NCI-H82 (cell line): ENCODE results near the gene MEP1B.
"Not testable (repeated sequence)": the region's sequence is repeated elsewhere in the genome, so short reads cannot be mapped to it uniquely, and the experiment has no call there.

Source experiments
- DNase-seq: peaks from one replicate; lab custom pipeline; 2025; lab: John Stamatoyannopoulos, UW

MEP1B gene

DNA sequence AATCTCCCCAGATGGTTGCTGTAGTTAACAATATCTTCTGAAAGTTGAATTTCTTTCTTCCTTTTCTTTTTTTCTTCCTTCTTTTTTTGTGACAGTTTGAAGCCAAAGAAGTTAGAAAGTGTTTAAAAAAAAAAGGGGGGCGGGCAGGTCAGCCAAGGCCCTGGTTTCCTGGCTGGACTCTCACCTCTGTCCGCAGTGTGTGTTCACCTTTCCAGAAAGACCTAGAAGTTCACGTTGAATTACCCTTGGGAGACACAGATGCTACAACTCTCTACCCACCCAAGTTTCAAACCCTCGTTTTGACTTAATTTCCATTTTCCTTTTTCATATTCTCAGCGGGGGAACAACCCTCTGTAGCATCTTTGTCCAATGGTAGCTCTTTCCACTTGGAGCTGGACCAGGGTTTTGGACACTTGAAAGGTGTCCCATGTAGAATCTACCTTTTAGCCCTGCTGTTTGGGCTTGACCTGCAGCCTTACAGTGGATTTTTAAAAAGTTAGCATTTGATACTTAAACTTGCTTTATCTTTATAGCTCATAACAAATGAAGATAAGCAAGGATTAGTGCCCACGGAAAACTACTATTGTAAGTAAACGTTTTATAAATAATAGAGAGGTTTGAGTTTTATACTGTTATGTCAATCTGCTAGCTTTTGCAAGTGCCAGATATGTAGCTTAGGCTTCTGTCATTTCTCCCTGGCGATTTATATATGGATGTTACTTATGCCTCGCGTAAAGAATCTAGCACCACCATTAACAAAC lies 20.0 kb downstream of the MEP1B start:
- no peak for DNase-seq

- no peak for DNase-seq
Measured at GRCh38 chr18:32213693-32214092, 23.9 kb downstream of the MEP1B start.

DNA sequence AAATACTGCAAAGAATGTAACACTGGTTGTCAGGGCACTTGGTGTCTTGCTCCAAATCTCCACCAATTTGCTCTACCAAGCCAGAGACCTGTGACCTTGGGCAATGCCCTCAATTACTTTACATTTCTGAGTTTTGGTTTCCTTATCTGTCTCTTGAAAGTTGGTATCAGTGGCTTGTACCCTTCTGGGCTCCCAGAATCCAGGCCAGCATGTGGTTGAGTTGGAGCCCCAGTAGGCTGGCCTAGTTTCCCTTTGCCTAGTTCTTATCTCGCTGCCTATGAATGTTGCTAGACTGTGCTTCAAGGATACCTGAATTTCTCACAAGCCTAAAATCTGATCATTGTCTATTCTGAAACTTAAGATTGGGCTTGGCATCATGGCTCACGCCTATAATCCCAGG lies 26.6 kb downstream of the MEP1B start:
- DNase-seq, result no peak

DNA sequence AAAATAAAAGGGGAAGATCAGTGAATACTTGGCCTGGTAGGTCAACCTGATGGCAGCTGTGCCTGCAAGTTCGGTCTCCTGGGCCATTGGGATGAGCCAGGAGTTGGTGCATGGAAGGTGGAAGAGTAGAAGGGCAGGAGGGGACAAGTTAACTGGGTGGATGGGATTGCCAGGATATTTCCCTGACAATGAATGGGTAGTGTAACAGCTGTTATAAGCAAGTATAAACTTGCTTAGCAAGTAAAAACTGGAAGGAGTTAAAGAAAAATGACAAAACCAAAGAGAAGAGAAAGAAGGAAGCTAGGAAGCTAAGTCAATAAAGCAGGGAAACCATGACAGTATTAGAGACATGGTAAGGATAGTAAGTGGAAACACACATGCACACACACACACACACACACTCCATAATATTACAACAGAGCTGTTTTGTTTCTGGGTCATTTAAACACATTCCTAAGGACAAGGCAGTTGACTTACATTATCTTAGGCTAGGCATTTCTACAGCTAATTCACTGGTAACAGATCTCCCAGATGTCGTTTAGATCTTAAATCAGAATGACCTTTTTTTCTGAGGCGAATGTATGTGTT lies 29.7 kb downstream of the MEP1B start:
- DNase-seq, result no peak

- DNase-seq, result not testable (repeated sequence)
Measured at GRCh38 chr18:32233348-32233747, 43.5 kb downstream of the MEP1B start.

DNA sequence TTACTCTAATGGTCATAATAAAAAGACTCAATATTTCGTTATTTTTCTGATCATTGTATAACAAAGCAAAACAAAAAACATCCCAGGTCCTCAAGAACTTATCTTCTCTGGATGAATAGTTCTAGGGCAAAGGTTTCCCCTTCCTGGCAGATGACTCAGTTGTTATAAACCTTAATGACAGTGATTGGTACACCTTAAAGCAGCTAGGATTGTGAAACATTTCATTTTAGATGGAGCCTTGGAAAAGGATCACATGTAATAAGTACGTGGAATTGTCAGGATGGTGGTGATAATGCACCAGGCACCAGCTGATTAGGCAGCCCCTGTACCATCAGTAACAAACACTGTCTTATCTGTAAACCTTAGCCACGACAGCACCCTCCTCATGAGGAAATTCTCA lies 47.2 kb downstream of the MEP1B start:
- DNase-seq, result no peak

- DNase-seq, result no peak
Measured at GRCh38 chr18:32238635-32239268, 48.9 kb downstream of the MEP1B start.

- DNase-seq, result no peak
Measured at GRCh38 chr18:32242395-32242794, 52.6 kb downstream of the MEP1B start.

DNA sequence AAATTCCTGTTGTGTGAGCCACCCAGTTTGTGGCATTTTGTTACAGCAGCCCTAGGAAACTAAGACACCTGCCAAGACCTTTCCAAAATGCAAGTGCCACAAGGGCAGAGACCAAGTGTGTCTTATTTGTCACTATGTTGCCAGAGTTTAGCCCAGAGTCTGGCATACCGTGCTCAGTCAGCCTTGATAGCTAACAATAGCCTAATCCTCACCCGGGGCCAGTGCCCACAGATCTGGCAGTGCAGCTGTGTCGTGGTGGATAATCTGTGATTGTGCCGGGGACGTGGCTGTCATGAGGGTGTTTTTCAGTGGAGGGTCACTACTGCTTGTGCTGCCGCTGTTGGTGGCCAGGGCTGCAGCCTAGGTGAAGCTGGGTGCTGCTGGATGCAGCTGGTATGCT lies 53.5 kb downstream of the MEP1B start:
- DNase-seq, result no peak

DNA sequence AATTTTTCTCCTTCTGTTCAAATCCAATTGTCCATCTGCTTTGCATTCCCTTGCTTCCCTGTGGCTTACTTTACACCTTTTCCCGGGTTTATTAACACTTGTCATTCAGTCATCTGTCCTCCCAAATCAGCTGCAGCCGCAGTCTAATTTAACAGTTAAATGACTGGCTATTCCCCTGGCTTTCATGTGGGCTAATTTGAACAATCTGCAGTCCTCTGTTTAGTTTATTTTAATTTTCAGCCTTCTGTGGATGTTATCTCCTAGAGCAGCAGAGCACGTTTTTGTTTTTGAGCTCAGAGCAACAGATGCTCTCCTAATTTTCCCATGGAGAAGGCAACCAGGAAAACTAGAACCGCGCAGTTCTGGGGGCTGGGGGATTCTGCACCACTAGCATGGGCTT lies 55.0 kb downstream of the MEP1B start:
- no peak for DNase-seq

DNA sequence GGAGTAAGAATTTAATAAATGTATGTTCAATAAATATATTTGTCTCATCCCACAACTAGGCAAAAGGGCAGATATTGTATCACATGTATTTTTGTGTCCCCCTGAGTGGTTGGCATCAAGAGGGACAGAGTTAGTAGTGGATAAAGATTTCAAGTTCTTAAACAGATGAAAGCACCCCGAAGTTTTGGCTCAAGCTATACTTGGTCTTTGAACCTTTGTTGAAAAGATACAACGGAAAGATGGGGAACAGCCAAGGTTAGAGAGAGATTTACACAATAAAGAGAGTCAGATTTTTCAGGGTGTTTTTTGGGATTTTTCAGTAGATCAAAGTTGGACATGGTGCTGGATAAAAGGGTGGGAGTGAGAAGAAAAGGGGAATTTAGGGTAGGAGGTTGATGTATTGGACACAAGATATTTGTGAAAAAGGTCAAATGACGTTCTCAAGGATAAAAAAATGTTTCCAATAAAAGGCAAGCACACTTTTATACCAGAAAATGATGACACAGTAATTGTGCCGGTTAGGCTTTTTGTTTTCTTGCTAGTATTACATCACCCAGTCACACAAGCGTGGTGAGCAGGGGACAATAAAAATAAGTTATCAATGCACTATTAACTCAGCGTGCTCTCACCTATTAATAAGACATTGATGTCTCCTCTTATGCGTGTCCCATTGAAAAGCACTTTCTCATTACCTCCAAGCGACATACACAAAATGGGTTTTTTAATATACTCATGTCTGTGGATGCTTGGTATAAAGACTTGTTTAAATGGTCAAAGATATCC lies 59.5 kb downstream of the MEP1B start:
- no peak for DNase-seq

- DNase-seq, result no peak
Measured at GRCh38 chr18:32251466-32251865, 61.6 kb downstream of the MEP1B start.

DNA sequence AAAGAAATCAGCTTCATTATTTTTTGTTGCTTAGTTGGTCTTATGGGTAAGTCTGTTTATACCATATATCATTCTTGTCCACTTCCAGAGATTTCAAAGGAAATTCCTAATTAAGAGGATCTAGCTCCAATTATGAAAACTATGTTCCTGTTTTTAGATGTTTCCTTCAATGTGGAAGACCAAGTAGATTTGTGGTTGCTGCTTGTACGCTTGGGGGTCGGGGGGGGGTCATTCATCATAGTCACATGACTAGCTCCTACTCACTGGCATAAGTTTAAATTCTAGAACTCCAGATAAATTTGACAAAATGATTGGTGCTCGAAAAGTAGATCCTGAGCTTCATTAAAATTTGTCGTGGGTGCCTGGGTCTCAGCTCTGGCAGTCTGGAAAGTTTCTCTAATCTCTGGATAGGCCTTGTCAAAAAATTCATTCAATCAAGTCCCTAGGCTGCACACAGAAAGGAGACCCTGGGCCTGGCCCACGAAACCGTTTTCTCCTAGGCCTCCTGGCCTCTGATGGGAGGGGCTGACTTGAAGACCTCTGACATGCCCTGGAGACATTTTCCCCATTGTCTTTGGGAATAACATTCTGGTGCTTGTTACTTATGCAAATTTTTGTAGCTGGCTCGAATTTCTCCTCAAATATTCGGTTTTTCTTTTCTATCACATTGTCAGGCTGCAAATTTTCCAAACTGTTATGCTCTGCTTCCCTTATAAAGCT lies 62.5 kb downstream of the MEP1B start:
- DNase-seq, result no peak

DNA sequence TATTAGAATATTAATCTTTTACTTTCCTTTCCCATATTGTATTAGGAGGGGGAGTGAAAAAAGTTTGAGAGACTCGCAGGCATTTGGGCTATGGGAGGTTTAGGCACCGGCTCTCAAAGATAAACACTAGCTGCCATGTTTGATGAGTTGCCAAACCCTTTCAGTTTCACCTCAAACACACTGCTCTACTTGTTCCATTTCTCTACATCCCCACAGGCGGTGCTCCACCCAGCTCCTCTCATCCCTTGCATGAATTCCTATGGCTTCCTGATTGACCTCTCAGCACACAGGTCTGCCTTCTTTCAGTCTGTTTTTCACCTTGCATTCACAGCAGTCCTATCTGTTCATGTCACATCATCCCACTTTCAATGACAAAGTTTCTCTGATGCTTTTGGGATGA lies 65.7 kb downstream of the MEP1B start:
- DNase-seq, result no peak

- DNase-seq, result peak; percentile 90
Measured at GRCh38 chr18:32257084-32257785, 67.4 kb downstream of the MEP1B start.

DNA sequence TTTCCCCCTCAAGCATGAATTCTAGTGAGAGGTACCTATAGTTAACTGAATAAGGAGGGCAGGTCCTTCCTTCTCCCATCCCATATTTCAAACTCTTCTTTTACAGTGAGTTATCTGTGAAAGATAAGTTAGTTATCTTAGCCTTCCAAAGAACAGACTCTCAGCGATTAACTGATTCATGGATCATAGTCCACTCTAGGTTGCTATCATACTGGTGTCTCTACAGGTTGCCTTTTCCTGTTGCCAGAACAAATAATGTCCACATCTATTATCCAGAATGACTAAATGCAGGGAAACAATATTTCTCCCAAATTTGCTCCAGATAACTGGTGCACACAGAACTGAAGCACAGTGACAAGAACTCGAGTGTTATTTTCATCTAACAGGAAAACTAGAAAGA lies 68.3 kb downstream of the MEP1B start:
- no peak for DNase-seq

GRCh38 chr18:32258558-32259204 lies 68.8 kb downstream of the MEP1B start:
- no peak for DNase-seq

- DNase-seq, result no peak
Measured at GRCh38 chr18:32259553-32259952, 69.7 kb downstream of the MEP1B start.

- peak; percentile 22 for DNase-seq
Measured at GRCh38 chr18:32261003-32261402, 71.2 kb downstream of the MEP1B start.

GRCh38 chr18:32262092-32262491 lies 72.3 kb downstream of the MEP1B start:
- DNase-seq, result peak; percentile 41

GRCh38 chr18:32264401-32264800 lies 74.6 kb downstream of the MEP1B start:
- no peak for DNase-seq
